HG02642 (cell line): ENCODE results near the gene KCNN3.
A peak's percentile ranks its signal among the peaks of the same experiment; 100 is the strongest.

Experiments
- ATAC-seq: cut with Tn5 transposase; IDR thresholded peaks from one replicate; pipeline ENCODE4 v1.9.1; 2021; ENCODE audit warnings: mild to moderate bottlenecking; ENCODE audit not compliant: unreplicated experiment, poor library complexity

KCNN3 gene

GRCh38 chr1:154881820-154882535 lies 11.9 kb upstream of the KCNN3 start:
- no peak for ATAC-seq

- ATAC-seq: no peak
These were observed 10.6 kb upstream of the KCNN3 start for GRCh38 chr1:154880671-154881070.

DNA sequence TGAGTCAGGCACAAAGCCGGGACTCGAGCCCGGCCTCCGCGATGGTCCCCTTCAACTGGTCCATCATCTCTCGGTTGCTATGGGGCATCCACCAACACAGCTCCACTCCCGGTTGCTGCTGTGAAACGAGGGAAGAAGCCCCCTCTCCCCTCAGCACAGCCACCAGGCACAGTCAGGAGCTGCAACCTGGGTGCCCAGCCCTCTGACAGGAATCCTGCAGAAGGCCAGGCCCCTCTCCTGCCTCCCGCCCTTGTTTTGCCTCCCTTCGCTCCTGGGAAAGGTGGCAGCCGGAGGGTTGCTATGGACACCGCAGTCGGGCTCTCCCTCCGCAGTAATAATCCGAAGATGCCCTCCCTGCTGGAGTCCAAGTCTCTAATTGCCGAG lies 8.9 kb upstream of the KCNN3 start:
- ATAC-seq: no peak

- peak; percentile 75 for ATAC-seq
These were observed 8.4 kb upstream of the KCNN3 start for GRCh38 chr1:154878371-154879037.

DNA sequence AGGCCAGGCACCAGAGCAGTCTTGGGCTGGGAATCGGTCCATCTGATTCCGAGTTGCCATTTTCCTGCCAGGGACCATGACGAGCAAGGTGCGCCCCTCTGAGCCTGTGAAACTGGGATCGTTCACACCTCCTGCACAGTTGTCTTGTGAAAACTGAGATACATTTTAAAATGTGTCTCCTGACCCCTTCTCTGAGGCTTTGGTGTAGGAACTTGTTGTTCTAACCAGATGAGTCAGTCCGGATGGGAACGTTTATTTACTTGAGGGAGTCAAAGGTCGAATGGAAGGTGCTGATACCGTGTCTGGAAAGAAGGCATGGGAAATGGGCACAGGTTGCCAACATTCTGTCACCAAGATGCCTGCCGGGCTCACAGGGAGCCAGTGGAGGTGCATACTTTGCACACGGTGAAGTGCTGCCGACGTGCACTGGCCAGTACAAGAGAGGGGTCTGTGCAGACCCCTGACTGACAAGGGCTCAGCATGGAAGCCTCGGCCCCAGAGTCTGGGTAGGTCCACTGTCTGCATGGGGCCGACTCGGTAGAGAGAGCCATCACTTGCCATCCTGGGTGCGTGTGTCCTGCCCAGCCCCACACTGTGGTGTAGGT lies 7.4 kb upstream of the KCNN3 start:
- no peak for ATAC-seq

DNA sequence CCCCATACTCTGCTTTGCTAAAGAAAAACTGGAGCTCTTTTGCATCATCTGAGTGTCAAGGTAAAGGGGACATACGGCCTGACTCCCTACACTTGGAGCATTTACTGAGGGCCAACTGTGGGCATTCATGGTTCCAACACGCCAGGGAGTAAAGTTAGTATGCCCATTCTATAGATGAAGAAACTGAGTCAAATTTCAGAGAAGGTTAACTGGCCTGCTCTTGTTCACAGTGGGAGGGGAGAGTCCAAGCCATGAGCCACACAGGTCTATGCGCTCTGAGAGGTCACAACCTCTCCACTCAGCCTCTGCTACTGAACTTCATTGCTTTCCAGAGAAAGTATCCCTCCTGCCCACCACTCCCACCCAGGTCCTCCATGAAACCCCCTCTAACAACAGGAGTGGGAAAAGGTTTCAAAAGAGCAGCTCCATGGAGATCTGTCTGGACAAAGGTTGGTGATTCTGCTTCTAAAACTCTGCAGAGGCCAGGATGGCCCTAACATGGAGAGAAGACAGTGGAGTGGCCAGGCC lies 6.8 kb upstream of the KCNN3 start:
- no peak for ATAC-seq

DNA sequence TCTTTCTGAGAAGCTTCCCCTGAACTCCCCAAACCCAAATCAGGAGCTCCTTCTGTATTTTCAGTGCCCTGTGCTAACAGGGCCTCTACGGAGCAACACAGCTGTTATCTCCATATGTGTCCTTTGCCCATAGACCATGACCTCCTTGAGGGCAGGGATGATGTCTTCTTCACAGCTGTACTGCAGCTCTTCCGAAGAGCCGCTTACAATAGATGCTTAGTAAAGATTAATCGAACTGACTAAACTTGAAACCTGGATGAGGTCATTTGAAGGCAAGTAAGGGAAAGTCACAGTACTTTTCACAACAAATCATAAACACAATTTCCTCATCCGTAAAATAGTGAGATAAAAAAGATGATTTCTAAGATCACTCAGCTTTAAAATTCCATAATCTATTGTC lies 4.4 kb upstream of the KCNN3 start:
- no peak for ATAC-seq

GRCh38 chr1:154873321-154873950 lies 3.4 kb upstream of the KCNN3 start:
- no peak for ATAC-seq

DNA sequence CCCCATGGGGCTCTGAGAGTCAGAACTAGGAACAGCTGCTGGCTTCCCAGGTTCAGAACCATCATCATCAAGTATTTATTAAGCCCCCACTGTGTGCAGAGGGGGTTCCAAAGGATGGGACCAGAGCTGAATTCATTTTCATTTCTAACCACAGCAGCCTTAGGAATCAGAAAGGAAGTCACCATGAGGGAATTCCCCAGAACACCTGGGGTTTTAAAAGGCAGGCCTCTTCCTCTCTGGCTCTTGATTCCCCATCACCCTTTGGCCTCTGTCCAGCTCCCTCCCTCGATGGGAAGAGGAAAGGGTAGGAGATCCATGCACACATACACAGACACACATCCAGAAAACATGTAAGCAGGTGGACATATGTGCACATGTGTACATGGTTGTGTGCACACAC lies 1.3 kb upstream of the KCNN3 start:
- no peak for ATAC-seq

- no peak for ATAC-seq
These were observed 653 bp upstream of the KCNN3 start for GRCh38 chr1:154870734-154871133.

DNA sequence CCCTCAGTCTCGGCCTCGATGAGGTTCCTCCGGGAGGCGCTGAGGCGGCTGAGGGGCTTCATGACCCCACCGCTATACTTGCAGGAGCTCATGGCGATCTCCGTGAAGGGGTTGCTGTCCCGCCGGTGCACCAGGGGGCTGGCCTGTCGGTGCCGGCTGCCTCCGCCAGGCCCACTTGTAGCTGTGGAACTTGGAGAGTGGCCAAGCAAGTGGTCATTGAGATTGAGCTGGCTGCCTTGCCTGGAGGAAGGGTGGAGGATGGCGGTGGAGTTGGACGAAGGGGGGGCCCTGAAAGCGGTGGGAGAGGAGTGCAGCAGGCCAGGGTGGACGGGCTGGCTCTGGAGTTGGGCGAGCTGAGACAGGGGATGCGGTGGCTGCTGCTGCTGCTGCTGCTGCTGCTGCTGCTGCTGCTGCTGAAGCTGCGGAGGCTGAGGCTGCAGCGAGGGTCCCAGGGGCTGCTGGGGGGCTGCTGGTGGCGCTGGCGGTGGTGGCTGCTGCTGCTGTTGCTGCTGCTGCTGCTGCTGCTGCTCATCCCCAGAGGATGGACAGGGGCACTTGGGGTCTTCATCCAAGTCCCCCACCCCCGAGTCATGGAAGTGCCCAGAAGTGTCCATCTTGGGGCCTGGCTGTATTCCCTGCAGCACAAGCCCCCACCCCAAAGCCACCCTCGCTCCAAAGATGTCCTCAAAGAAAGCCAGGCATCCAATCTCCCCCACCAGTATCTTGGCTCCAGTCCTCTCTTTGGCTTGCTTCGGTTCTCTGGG lies 548 bp downstream of the KCNN3 start:
- ATAC-seq: no peak

DNA sequence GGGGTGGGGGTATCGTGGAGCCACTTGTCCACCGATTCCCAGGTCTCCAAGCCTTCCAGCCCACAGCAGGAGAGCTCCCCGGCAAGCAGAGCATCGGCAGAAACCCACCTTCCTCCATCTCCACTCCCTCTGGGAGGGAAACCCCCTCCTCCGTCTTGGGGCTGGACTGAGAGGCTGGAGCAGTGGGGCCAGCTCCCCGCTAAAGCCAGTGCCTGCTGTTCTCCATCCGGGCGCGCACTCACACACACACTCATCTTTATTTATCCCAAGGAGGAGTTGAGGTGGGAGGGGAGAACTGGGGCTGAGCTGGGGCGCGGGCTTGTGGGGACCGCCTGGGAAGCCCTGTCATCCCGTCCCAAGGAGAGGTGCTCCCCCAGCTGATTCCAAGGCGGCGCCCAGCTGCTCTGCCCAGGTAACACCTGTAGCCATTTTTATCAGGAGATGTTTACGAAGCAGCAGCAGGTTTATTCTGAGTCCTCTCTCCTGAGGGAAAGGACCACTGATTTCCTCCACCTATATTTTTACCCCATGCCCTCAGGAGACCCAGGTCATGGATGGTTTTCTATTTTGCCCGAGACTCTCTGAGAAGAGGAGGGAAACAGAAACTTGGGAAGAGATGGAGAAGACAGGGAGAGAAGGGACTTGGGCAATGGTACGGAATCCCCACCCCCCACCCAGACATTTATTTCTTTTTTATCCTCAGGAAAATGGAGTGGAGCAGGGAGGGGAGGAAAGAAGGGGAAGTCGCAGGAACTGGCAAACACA lies 2.1 kb downstream of the KCNN3 start:
- no peak for ATAC-seq

DNA sequence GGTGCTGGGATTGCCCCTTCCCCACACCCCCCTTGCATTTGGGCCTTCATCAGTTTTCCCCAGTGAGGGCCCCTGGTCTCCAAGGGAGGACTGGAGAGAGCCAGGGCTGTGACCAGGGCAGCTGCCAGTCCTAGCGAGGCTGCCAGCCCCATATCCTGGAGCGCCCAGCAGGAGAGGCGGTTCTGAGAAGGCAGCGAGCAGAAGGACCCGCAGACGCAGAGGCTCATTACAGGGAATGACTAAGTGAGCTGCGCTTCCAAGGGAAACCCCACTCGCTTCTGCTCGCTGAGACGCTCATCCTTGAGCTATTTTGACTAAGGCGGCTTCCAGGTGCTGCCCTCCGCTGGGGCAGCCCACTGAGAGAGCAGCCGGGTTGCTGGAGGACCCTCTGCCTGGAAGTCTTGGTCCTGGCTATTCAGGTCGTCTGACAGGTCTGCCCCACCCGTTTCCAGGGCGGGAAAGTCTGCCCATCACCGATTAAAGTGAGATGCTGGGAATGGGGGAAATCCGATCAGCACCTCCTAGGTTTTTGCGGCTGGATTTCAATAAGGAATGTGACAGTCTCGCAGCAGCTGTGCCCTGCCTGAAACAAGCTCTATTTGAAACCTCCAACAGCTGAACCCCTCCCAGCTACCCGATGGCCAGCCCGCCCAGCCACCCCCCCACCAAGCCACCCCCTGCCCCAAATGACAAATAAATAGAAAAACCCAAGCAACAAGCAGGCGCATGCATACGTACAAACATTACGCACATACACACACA lies 2.8 kb downstream of the KCNN3 start:
- no peak for ATAC-seq

GRCh38 chr1:154866257-154867063 lies 3.6 kb downstream of the KCNN3 start:
- no peak for ATAC-seq

DNA sequence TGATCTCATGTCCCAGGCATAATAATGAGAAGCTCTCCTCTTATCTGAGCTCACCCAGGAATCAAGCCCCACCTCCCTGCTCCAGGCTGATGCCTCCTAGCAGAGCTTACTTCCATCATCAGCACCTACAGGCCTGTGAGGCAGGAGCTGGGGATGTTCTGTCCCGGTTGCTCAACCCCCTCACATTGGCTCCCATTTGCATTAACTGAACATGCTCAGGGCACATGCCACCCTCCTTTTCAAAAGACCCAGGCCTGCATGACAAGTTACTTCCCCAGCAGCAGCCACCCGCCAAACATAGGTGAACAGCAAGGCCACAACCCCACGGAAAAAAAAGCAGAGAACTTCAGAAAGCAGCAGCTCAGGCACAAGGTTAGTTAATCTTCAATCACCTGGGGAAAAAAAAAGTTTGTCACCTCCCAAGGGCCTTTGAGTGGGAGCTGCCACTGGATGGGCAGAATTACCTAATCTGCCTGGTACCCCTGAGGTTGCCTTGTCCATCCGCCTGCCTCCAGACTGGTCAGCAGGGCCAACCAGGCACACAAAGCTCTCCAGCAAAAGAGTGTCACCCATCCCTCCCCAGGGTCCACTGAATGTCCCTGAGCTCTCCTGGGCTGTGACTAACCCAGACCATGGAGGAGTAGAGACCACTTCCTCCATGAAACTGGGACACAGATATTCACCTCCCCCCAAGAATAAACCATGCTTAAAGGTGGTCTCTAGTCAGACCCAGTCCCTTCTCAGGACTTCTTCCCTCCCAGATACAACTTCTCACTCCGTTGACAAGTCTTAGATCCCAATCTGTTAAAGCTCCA lies 4.4 kb downstream of the KCNN3 start:
- ATAC-seq: no peak

GRCh38 chr1:154864189-154864975 lies 5.7 kb downstream of the KCNN3 start:
- ATAC-seq: no peak
